Measurements from ENCODE around the gene SYT15.
"Not testable (repeated sequence)": the region's sequence is repeated elsewhere in the genome, so short reads cannot be mapped to it uniquely, and the experiment has no call there.

The SYT15 gene

GRCh38 chr10:46593307-46593706 lies 14.4 kb downstream of the SYT15 start:
- DNase-seq = not testable (repeated sequence)

- DNase-seq = not testable (repeated sequence)
These were observed 15.6 kb downstream of the SYT15 start for GRCh38 chr10:46594453-46595063.

GRCh38 chr10:46596570-46596969 lies 17.6 kb downstream of the SYT15 start:
- DNase-seq = peak in 3 of 4 experiments; percentile 20 to 43 (median 36)

- DNase-seq = peak in 1 of 4 experiments; percentile 1
These were observed 18.8 kb downstream of the SYT15 start for GRCh38 chr10:46597616-46598246.

GRCh38 chr10:46600516-46600915 lies 21.6 kb downstream of the SYT15 start:
- not testable (repeated sequence) for DNase-seq

- DNase-seq = not testable (repeated sequence)
These were observed 36.6 kb downstream of the SYT15 start for GRCh38 chr10:46615540-46615939.

- not testable (repeated sequence) for DNase-seq
These were observed 37.3 kb downstream of the SYT15 start for GRCh38 chr10:46616227-46616626.

- DNase-seq = peak in 2 of 4 experiments; percentile 0 to 24
These were observed 38.2 kb downstream of the SYT15 start for GRCh38 chr10:46617134-46617533.

GRCh38 chr10:46617913-46618312 lies 39.0 kb downstream of the SYT15 start:
- not testable (repeated sequence) for DNase-seq

GRCh38 chr10:46623899-46624654 lies 45.1 kb downstream of the SYT15 start:
- not testable (repeated sequence) for DNase-seq

- not testable (repeated sequence) for DNase-seq
These were observed 50.9 kb downstream of the SYT15 start for GRCh38 chr10:46629805-46630204.

GRCh38 chr10:46630816-46631215 lies 51.9 kb downstream of the SYT15 start:
- DNase-seq = not testable (repeated sequence)

- DNase-seq = not testable (repeated sequence)
These were observed 52.8 kb downstream of the SYT15 start for GRCh38 chr10:46631683-46632082.

GRCh38 chr10:46634698-46635097 lies 55.8 kb downstream of the SYT15 start:
- not testable (repeated sequence) for DNase-seq

- not testable (repeated sequence) for DNase-seq
These were observed 56.5 kb downstream of the SYT15 start for GRCh38 chr10:46635364-46635959.

- DNase-seq = not testable (repeated sequence)
These were observed 61.1 kb downstream of the SYT15 start for GRCh38 chr10:46640005-46640404.
